HG03432 (cell line): ENCODE results near the gene CPEB3.

Source experiments
- ATAC-seq: cut with Tn5 transposase; IDR thresholded peaks from one replicate; pipeline ENCODE4 v1.9.1; 2021; ENCODE audit warnings: mild to moderate bottlenecking, moderate library complexity; ENCODE audit not compliant: unreplicated experiment

CPEB3 gene

GRCh38 chr10:92110039-92110794, 180.7 kb downstream of the CPEB3 start:
- ATAC-seq, result no peak

- no peak for ATAC-seq
Measured at GRCh38 chr10:92108747-92109146, 182.1 kb downstream of the CPEB3 start.

GRCh38 chr10:92108120-92108519, 182.8 kb downstream of the CPEB3 start:
- no peak for ATAC-seq

DNA sequence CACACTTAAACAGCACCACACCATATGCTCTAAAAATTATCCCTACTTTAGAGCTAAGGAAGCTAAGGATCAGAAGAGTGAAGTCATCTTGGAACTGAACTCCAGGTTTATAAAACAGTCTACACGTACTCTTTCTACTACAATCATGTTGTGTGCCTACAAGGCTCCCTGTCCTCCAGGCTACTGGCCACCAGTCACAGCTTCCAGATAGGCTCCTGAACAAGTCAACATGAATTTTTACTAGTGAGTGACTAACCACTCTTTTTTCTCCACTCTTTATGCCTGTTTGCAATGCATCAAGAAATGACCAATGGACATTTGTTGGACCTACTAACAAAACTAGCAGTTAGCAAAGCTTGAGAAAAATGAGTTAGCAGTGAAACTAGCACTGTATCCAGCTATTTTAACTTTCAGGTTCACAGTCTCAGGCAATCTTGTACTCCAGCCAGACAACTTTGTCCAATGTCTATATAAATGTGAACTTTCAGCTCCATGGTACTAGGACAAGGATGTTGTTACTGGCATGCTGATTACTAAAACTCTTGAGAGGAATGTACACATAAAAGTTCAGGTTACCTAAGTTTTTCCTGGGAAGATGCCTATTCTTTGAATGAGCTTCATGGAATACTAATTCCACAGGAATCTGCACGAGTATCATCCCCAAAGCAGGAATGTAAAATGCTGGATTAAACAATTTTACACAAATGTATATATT, 187.3 kb downstream of the CPEB3 start:
- no peak for ATAC-seq

- ATAC-seq, result no peak
Measured at GRCh38 chr10:92102601-92103213, 188.2 kb downstream of the CPEB3 start.

DNA sequence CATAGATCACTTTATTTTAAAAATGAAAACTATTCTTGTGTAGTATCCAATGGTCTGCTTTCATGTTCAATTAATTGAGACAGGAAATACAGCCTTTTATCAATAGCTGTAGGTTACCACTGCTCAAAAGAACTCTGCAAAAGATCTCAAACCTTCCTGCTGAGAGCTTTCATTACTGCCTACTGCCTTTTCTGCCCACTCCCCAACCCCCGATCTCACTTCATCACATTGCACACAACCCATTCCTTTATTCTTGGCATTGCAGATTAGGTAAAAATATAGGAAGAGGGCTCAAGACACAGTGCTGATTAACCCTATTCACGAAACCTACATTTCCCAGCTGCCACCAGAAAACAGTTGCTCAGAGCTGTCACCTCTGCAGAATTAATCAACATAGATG, 195.9 kb downstream of the CPEB3 start:
- ATAC-seq, result no peak

DNA sequence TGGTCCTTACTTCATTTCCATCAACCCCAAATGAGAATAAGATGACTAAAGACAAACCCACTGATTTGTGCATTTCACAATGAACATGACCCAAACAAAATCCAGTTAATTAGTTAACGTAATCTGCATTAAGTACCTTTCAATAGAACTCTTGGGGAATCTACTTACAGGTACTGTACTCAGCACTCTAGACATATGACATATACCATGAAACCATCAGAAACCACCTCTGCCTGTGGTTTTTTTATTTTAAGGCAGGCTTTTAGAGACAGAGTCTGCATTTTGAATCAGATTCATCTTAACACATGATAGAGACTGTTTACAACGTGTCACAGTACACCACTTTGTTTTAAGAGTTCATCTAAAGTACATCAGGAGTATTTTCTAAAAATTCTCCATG, 198.9 kb downstream of the CPEB3 start:
- ATAC-seq, result peak; percentile 65

DNA sequence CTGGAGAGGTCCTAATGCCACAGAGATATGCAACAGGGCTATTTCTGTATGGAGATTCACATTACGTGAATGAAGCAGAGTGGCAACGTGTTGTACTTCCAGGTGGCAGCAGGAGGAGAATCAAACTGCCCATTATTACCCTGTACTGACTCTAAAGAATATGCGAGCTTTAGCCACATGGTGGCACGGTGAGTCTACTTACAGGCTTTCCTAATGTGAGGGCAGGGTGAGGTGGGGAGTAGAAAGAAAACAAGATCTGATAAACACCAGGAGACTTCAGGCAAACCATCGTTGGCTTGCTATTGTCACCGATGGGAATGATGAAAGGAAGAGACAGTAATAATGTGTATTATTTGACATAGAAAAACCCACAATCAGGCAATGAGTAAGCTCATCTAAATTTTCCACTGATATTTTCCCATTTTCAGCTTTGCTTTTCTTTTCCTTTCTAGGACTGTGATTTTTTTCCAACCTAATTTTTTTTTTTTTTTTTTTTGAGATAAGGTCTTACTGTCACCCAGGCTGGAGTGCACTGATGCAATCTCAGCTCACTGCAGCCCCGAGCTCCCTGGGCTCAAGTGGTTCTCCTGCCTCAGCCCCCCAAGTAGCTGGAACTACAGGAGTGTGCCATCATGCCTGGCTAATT, 203.0 kb downstream of the CPEB3 start:
- peak; percentile 90 for ATAC-seq

GRCh38 chr10:92082583-92083280, 208.1 kb downstream of the CPEB3 start:
- no peak for ATAC-seq

- no peak for ATAC-seq
Measured at GRCh38 chr10:92081641-92082040, 209.2 kb downstream of the CPEB3 start.

GRCh38 chr10:92080244-92080643, 210.6 kb downstream of the CPEB3 start:
- no peak for ATAC-seq

DNA sequence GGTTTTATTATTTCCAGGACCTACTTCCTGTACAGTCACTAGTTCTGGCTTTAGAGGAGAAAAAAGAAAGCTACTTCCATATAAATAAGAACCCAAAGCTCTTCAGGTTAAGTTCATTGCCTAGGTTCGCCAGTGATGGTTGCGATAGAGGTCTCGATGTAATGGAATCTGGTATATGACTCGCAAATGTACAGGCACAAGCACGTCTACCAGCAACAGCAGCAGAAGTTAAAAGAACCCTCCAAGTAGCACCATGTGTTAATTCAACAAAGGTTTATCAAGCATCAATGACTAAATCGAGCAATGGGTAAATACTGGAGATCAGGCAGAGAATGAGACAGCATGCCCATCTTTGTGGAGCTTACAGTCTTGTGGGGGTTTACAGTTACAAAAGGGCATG, 211.9 kb downstream of the CPEB3 start:
- no peak for ATAC-seq

- no peak for ATAC-seq
Measured at GRCh38 chr10:92076722-92077121, 214.2 kb downstream of the CPEB3 start.

GRCh38 chr10:92075829-92076228, 215.0 kb downstream of the CPEB3 start:
- no peak for ATAC-seq

GRCh38 chr10:92074126-92074887, 216.6 kb downstream of the CPEB3 start:
- no peak for ATAC-seq

- no peak for ATAC-seq
Measured at GRCh38 chr10:92068900-92069299, 222.0 kb downstream of the CPEB3 start.

DNA sequence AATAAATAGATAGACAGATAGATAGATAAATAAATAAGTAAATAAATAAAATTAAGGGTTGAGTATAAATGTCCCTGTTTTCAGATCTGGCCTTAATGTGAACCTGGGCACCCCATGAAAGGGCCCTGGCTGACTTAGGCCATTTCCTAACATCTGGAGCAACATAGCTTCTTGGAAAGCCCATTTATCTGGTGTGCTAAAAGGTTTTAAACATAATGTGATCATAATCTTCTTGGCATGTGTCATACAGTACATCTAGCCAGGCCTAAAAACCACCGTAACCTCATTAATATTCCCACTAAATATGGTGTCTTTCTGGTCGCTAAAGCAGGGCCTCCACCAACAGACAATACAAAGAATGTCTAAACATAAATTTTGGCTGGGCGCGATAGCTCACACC, 224.5 kb downstream of the CPEB3 start:
- ATAC-seq, result no peak

- ATAC-seq, result no peak
Measured at GRCh38 chr10:92064506-92064905, 226.4 kb downstream of the CPEB3 start.

DNA sequence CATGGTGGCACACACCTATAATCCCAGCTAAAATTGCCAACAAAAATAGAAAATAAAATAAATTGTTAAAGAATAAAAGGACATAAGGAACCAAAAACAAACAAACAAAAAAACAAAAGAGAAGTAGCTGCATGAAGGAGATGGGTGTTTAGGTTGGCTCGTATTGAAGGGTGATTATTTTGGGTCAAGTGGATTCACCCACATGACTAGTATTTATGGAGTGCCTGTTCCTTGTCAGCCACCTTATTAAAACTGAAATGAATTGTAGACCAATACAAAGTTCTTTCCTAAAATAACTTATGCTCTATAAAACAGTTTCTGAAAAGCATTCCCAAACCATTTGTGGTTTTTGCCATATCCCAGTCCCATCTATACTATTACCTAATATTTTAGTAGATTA, 228.6 kb downstream of the CPEB3 start:
- no peak for ATAC-seq

DNA sequence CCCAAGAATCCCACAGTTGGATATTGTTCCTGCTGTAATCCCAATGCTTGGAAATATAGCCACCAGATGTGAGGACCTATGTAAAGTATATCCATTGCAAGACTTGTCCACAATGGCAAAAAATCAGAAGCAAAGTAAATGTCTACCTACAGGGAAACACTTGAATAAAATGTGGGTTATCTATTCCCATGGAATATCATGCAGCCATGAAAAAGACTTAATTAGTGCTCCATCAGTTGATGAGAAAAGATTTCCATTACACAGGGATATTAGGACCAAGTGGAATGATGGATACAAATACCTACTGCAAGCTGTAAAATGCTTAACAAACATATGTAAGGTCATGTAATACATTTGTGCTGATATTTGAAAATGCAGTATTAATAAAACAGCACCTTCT, 236.1 kb downstream of the CPEB3 start:
- ATAC-seq, result no peak
